ENCODE data around the gene KIF5B.

The KIF5B gene

GRCh38 chr10:32091046-32091445, 34.8 kb upstream of the KIF5B start:
- Histone ChIP-seq H2AFZ (ENCODE audit: insufficient read depth, low read length, poor library complexity) (no peak overlapping the region), H3K79me2 (ENCODE audit: control insufficient read depth, insufficient read depth, low read length, poor library complexity) (no peaks in the 10 kb centered on the region), H3K9ac (ENCODE audit: low read length) (no peak overlapping the region), H3K4ac (ENCODE audit: low read depth, low read length) (no peak overlapping the region), H3K36me3 (ENCODE audit: control insufficient read depth in 1 of 2, insufficient read depth in 2 of 2, low read length in 2 of 2) (no peaks in the 10 kb centered on the region), H3K4me1 (ENCODE audit: control insufficient read depth in 1 of 2, insufficient read depth in 2 of 2, low read length in 2 of 2) (no peaks in the 10 kb centered on the region), H3K18ac (ENCODE audit: low read length) (no peak overlapping the region), H3K4me3 (ENCODE audit: low read depth, low read length) (no peak overlapping the region), H2BK120ac (ENCODE audit: insufficient read depth, low read length, poor library complexity) (no peak overlapping the region), H3K27me3 (ENCODE audit: insufficient read depth, low read length) (no peaks in the 10 kb centered on the region), H4K8ac (ENCODE audit: low read depth, low read length) (no peak overlapping the region), H3K14ac (ENCODE audit: low read length) (no peak overlapping the region), H2BK5ac (ENCODE audit: low read depth, low read length, poor library complexity) (no peak overlapping the region), H3K79me1 (ENCODE audit: low read length) (no peaks in the 10 kb centered on the region), H3K23ac (ENCODE audit: low read length) (no peak overlapping the region), H2BK12ac (ENCODE audit: low read length) (no peak overlapping the region), H3K4me2 (ENCODE audit: low read length) (no peak overlapping the region), H4K91ac (ENCODE audit: low read depth, low read length) (no peak overlapping the region), H3K9me3 (ENCODE audit: insufficient read depth, low read depth, low read length) (no peaks in the 10 kb centered on the region), H4K12ac (ENCODE audit: low read depth, low read length) (no peak overlapping the region), H2AK5ac (ENCODE audit: low read length) (no peak overlapping the region), H3K27ac (ENCODE audit: low read depth, low read length) (no peak overlapping the region)
- no peak for DNase-seq

GRCh38 chr10:32084185-32084851, 28.1 kb upstream of the KIF5B start:
- H3K23ac ChIP-seq (ENCODE audit: low read length): no peak overlapping the region
- no peak overlapping the region for H2BK12ac ChIP-seq (ENCODE audit: low read length)
- no peaks in the 10 kb centered on the region for H3K27me3 ChIP-seq (ENCODE audit: insufficient read depth, low read length)
- H2BK120ac ChIP-seq (ENCODE audit: insufficient read depth, low read length, poor library complexity): no peak overlapping the region
- no peak for DNase-seq
- no peak overlapping the region for H4K12ac ChIP-seq (ENCODE audit: low read depth, low read length)
- H3K79me2 ChIP-seq (ENCODE audit: control insufficient read depth, insufficient read depth, low read length, poor library complexity): no peaks in the 10 kb centered on the region
- no peak overlapping the region for H2AFZ ChIP-seq (ENCODE audit: insufficient read depth, low read length, poor library complexity)
- H3K14ac ChIP-seq (ENCODE audit: low read length): no peak overlapping the region
- no peak overlapping the region for H2BK5ac ChIP-seq (ENCODE audit: low read depth, low read length, poor library complexity)
- H3K4me2 ChIP-seq (ENCODE audit: low read length): no peak overlapping the region
- H4K91ac ChIP-seq (ENCODE audit: low read depth, low read length): no peak overlapping the region
- no peaks in the 10 kb centered on the region for H3K36me3 ChIP-seq (ENCODE audit: control insufficient read depth in 1 of 2, insufficient read depth in 2 of 2, low read length in 2 of 2)
- H3K4me3 ChIP-seq (ENCODE audit: low read depth, low read length): no peak overlapping the region
- H2AK5ac ChIP-seq (ENCODE audit: low read length): no peak overlapping the region
- H3K4me1 ChIP-seq (ENCODE audit: control insufficient read depth in 1 of 2, insufficient read depth in 2 of 2, low read length in 2 of 2): no peaks in the 10 kb centered on the region
- no peak overlapping the region for H3K18ac ChIP-seq (ENCODE audit: low read length)
- no peak overlapping the region for H3K27ac ChIP-seq (ENCODE audit: low read depth, low read length)
- no peak overlapping the region for H3K9ac ChIP-seq (ENCODE audit: low read length)
- H3K79me1 ChIP-seq (ENCODE audit: low read length): no peaks in the 10 kb centered on the region
- no CpG with 5 or more reads among the region's 6 CpGs for WGBS (ENCODE audit: extremely low coverage, insufficient coverage, insufficient read length)
- no peak overlapping the region for H3K4ac ChIP-seq (ENCODE audit: low read depth, low read length)
- no peak overlapping the region for H4K8ac ChIP-seq (ENCODE audit: low read depth, low read length)
- H3K9me3 ChIP-seq (ENCODE audit: insufficient read depth, low read depth, low read length): no peaks in the 10 kb centered on the region

GRCh38 chr10:32077896-32078485, 21.8 kb upstream of the KIF5B start:
- Histone ChIP-seq H3K4me1 (ENCODE audit: control insufficient read depth in 1 of 2, insufficient read depth in 2 of 2, low read length in 2 of 2) (peaks cover 0 to 2% of the 10 kb centered on the region in 2 experiments), H3K9me3 (ENCODE audit: insufficient read depth, low read depth, low read length) (no peaks in the 10 kb centered on the region), H2BK12ac (ENCODE audit: low read length) (no peak overlapping the region), H3K27ac (ENCODE audit: low read depth, low read length) (no peak overlapping the region), H2AK5ac (ENCODE audit: low read length) (no peak overlapping the region), H3K9ac (ENCODE audit: low read length) (no peak overlapping the region), H3K18ac (ENCODE audit: low read length) (no peak overlapping the region), H3K23ac (ENCODE audit: low read length) (no peak overlapping the region), H3K79me2 (ENCODE audit: control insufficient read depth, insufficient read depth, low read length, poor library complexity) (no peaks in the 10 kb centered on the region), H2BK120ac (ENCODE audit: insufficient read depth, low read length, poor library complexity) (no peak overlapping the region), H4K8ac (ENCODE audit: low read depth, low read length) (no peak overlapping the region), H3K79me1 (ENCODE audit: low read length) (peaks cover 2% of the 10 kb centered on the region), H3K4me2 (ENCODE audit: low read length) (peak overlapping the region; percentile 2), H3K14ac (ENCODE audit: low read length) (no peak overlapping the region), H4K91ac (ENCODE audit: low read depth, low read length) (no peak overlapping the region), H3K27me3 (ENCODE audit: insufficient read depth, low read length) (no peaks in the 10 kb centered on the region), H2AFZ (ENCODE audit: insufficient read depth, low read length, poor library complexity) (no peak overlapping the region), H2BK5ac (ENCODE audit: low read depth, low read length, poor library complexity) (no peak overlapping the region), H3K36me3 (ENCODE audit: control insufficient read depth in 1 of 2, insufficient read depth in 2 of 2, low read length in 2 of 2) (no peaks in the 10 kb centered on the region), H3K4ac (ENCODE audit: low read depth, low read length) (no peak overlapping the region), H3K4me3 (ENCODE audit: low read depth, low read length) (no peak overlapping the region), H4K12ac (ENCODE audit: low read depth, low read length) (no peak overlapping the region)
- peak; percentile 51 to 72 for DNase-seq
- no CpG with 5 or more reads among the region's 6 CpGs for WGBS (ENCODE audit: extremely low coverage, insufficient coverage, insufficient read length)

- H2AK5ac ChIP-seq (ENCODE audit: low read length): no peak overlapping the region
- H3K27ac ChIP-seq (ENCODE audit: low read depth, low read length): no peak overlapping the region
- WGBS (ENCODE audit: extremely low coverage, insufficient coverage, insufficient read length): no CpG with 5 or more reads among the region's 1 CpG
- no peak overlapping the region for H4K8ac ChIP-seq (ENCODE audit: low read depth, low read length)
- H3K4me2 ChIP-seq (ENCODE audit: low read length): no peak overlapping the region
- H3K9me3 ChIP-seq (ENCODE audit: insufficient read depth, low read depth, low read length): no peaks in the 10 kb centered on the region
- H2AFZ ChIP-seq (ENCODE audit: insufficient read depth, low read length, poor library complexity): no peak overlapping the region
- no peak overlapping the region for H3K18ac ChIP-seq (ENCODE audit: low read length)
- H3K36me3 ChIP-seq (ENCODE audit: control insufficient read depth in 1 of 2, insufficient read depth in 2 of 2, low read length in 2 of 2): no peaks in the 10 kb centered on the region
- no peak overlapping the region for H2BK12ac ChIP-seq (ENCODE audit: low read length)
- H3K14ac ChIP-seq (ENCODE audit: low read length): no peak overlapping the region
- H3K79me2 ChIP-seq (ENCODE audit: control insufficient read depth, insufficient read depth, low read length, poor library complexity): no peaks in the 10 kb centered on the region
- H4K91ac ChIP-seq (ENCODE audit: low read depth, low read length): no peak overlapping the region
- H3K4me1 ChIP-seq (ENCODE audit: control insufficient read depth in 1 of 2, insufficient read depth in 2 of 2, low read length in 2 of 2): peaks cover 7 to 10% of the 10 kb centered on the region in 2 experiments
- H4K12ac ChIP-seq (ENCODE audit: low read depth, low read length): no peak overlapping the region
- no peak overlapping the region for H2BK120ac ChIP-seq (ENCODE audit: insufficient read depth, low read length, poor library complexity)
- DNase-seq: no peak
- H3K79me1 ChIP-seq (ENCODE audit: low read length): peaks cover 5% of the 10 kb centered on the region
- H3K23ac ChIP-seq (ENCODE audit: low read length): no peak overlapping the region
- H3K9ac ChIP-seq (ENCODE audit: low read length): no peak overlapping the region
- no peak overlapping the region for H2BK5ac ChIP-seq (ENCODE audit: low read depth, low read length, poor library complexity)
- H3K4me3 ChIP-seq (ENCODE audit: low read depth, low read length): no peak overlapping the region
- H3K27me3 ChIP-seq (ENCODE audit: insufficient read depth, low read length): no peaks in the 10 kb centered on the region
- no peak overlapping the region for H3K4ac ChIP-seq (ENCODE audit: low read depth, low read length)
These were observed 17.4 kb upstream of the KIF5B start for GRCh38 chr10:32073659-32074058.

Data from trophoblast cell (in vitro differentiated cells and primary cell).